A172 (cell line): ENCODE measurements around the gene RNU6-9. TPM values are rescaled to one million over a fixed set of nuclear protein-coding genes. Genes with fewer than 3 reads are reported as not detected.

Experiments
- DNase-seq: peaks from one replicate; pipeline ENCODE4 v3.0.0-alpha.2; 2015; ENCODE audit warnings: low spot score
- total RNA-seq: library from RNA; depleted of rRNA; stranded (reverse); fragments of >200 nt; shearing (Covaris generic); gene quantifications from 2 replicates; pipeline ENCODE4 v1.2.3, GENCODE V29; 2014; rRNA removed

Gene RNU6-9
- total RNA-seq, 1 experiment from 2014 or later: not detected

GRCh38 chr19:934197-934840, 41.0 kb downstream of the RNU6-9 start:
- no peak for DNase-seq

DNA sequence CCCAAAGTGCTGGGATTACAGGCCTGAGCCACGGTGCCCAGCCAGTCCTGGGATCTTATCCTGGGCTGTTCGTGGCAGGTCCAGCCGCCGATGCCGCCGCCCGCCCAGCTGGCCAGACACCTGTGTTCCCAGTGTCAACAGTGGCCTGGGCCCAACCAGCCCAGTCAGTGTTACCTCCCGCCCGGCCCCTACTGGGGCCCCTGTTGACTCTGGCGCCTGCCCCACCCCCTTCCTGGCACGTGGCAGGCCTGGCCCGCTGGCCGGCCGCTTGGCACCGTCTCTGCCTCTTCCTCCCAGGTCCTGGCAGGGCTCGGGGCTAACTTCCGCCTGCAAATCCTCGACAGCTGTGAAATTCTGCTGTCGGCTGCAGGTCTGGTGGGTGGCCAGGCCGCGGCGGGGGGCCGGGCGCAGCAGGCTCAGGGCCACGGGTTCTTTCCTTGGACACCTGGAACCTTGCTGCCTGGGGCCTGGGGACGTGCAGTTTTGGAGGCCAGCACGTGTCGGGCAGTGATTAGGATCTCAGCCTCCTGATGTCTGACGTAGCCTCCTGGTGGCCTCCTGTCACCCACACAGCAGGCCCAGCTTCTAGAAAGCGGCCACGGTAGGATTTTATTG, 41.7 kb downstream of the RNU6-9 start:
- DNase-seq: peak; percentile 84

- DNase-seq: no peak
Measured at GRCh38 chr19:936175-936546, 42.9 kb downstream of the RNU6-9 start.

GRCh38 chr19:937259-937694, 44.0 kb downstream of the RNU6-9 start:
- DNase-seq: no peak

DNA sequence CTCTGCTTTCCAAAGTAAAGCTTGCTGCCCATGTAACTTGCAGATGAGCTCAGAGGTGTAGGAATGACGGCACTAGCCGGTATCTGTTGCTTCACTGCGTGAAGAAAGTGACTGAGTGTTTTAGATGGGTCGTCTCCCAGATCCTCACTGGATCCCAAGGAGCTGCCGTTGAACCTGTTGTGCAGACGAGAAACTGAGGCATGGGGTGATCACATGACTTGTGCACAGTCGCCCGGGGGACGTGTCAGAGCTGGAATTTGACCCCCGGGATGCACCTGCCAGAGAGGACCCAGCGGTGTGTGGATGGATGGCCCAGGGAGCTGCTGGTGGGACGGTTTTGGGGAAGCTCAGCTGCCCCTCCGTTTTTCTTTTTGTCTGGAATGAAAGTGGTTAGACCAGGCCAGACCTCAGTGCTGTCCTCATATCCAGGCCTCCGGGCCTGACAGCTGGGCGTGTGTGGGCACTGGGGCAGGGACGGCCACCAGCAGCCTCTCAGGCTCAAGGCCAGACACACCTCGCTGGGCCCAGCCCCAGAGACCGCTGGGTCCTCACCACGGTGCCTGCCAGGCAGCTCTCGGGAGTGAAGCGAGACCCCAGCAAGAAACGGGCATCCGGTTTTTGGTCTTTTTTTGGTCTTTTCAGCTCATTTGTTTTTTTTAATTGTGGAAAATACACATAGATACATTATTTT, 45.1 kb downstream of the RNU6-9 start:
- DNase-seq: no peak

- no peak for DNase-seq
Measured at GRCh38 chr19:939439-939838, 46.2 kb downstream of the RNU6-9 start.

GRCh38 chr19:939922-940321, 46.6 kb downstream of the RNU6-9 start:
- DNase-seq: no peak

GRCh38 chr19:940591-941291, 47.5 kb downstream of the RNU6-9 start:
- peak; percentile 84 for DNase-seq

DNA sequence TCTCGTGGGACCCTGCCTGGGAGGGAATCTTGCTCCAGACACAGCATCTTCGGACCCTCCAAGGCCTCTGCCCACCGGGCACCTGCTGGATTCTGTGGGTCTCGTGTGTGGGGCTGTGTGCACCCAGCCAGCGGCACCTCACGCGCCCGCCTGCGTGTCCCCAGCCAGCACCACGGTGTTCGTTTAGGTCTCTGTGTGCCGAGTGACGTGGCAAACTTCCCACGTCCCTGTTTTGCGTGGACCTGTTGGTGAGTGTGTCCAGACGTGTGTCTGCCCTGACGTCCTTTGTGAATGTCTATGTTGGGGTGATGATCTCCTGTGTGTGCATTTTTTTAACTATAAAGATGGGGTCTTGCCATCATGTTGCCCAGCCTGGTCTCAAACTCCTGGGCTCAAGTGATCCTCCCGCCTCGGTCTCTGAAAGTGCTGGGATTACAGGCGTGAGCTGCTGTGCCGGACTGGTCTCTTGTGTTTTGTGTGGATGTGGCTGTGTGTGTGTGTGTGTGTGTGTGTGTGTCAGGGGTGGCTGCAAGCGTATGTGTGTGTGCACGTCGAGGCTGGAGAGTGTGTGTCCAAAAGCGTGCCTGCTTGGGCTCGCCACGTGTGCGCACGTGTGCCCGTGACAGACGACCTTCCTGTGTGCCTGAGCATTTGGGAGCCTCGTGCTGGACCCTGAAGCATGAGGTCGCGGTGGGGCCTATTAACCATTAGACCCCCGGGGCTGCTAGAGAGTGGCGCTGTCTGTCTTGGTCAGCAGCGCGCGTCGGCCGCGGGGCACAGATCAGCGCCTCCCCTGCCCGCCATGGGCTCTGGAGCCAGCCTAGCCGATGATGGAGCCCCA, 48.2 kb downstream of the RNU6-9 start:
- no peak for DNase-seq

DNA sequence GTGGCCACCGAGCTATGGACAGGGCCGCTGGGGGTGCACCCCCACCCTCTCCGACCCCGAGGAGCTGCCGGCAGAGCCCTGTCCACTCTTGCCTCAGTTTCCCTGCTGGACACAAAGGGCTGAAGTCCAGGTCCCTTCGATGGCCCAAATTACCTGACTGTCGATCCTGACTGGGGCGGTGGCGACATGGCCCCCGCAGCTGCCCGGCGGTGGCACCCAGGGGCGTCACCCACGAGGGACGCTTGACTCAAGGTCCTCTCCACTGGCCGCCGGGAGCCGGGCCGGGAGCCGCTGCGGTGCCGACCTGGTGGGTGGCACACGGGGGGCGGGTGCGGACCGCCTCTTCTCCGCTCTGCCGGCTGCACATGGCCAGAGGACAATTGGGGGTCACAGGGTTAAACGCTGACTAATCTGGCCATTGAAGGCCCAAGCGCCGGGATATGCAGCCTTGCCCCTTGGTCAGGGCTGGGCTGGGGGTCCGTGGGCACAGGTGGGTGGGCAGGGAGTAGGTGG, 48.9 kb downstream of the RNU6-9 start:
- DNase-seq: no peak

Other genes starting within 250 kb of the RNU6-9 start
- 40.9 and 62.4 TPM in 2 replicates for gene RNF126, start 230.3 kb upstream of the RNU6-9 start, total RNA-seq
- 267 and 269 TPM in 2 replicates for gene FSTL3, start 217.1 kb upstream of the RNU6-9 start, total RNA-seq
- gene PRSS57, start 198.0 kb upstream of the RNU6-9 start, total RNA-seq: not detected in 2 replicates
- gene PALM, start 184.5 kb upstream of the RNU6-9 start, total RNA-seq: 42.9 and 47.9 TPM in 2 replicates
- gene MISP, start 142.4 kb upstream of the RNU6-9 start, total RNA-seq: 58.6 and 86.2 TPM in 2 replicates
- 171 and 174 TPM in 2 replicates for gene PTBP1, start 96.0 kb upstream of the RNU6-9 start, total RNA-seq
- gene PLPPR3, start 71.5 kb upstream of the RNU6-9 start, total RNA-seq: 7.5 and 12.7 TPM in 2 replicates
- gene AZU1, start 65.6 kb upstream of the RNU6-9 start, total RNA-seq: 0.36 TPM in 1 of 2 replicates, not detected in the other
- gene PRTN3, start 52.5 kb upstream of the RNU6-9 start, total RNA-seq: 0.14 and 0.16 TPM in 2 replicates
- not detected in 2 replicates for gene ELANE, start 41.2 kb upstream of the RNU6-9 start, total RNA-seq
- 14.4 and 16.2 TPM in 2 replicates for gene CFD, start 33.8 kb upstream of the RNU6-9 start, total RNA-seq
- 15.2 and 17.2 TPM in 2 replicates for gene MED16, start 297 bp upstream of the RNU6-9 start, total RNA-seq
- 23.0 and 29.7 TPM in 2 replicates for gene R3HDM4, start 19.7 kb downstream of the RNU6-9 start, total RNA-seq
- gene KISS1R, start 23.8 kb downstream of the RNU6-9 start, total RNA-seq: not detected in 2 replicates
- 2.4 and 4.4 TPM in 2 replicates for gene ARID3A, start 32.6 kb downstream of the RNU6-9 start, total RNA-seq
- 41.8 and 42.6 TPM in 2 replicates for gene WDR18, start 90.9 kb downstream of the RNU6-9 start, total RNA-seq
- 0.38 TPM in 1 of 2 replicates, not detected in the other for gene GRIN3B, start 106.9 kb downstream of the RNU6-9 start, total RNA-seq
- gene TMEM259, start 127.6 kb downstream of the RNU6-9 start, total RNA-seq: 104 and 131 TPM in 2 replicates
- not detected in 2 replicates for gene RNU6-2, start 128.0 kb downstream of the RNU6-9 start, total RNA-seq
- 219 and 243 TPM in 2 replicates for gene CNN2, start 133.1 kb downstream of the RNU6-9 start, total RNA-seq
- gene ABCA7, start 146.6 kb downstream of the RNU6-9 start, total RNA-seq: 5.1 and 8.6 TPM in 2 replicates
- gene ARHGAP45, start 173.7 kb downstream of the RNU6-9 start, total RNA-seq: 3.1 and 4.9 TPM in 2 replicates
- gene POLR2E, start 201.9 kb downstream of the RNU6-9 start, total RNA-seq: 265 and 318 TPM in 2 replicates
- 323 and 353 TPM in 2 replicates for gene GPX4, start 210.5 kb downstream of the RNU6-9 start, total RNA-seq